ENCODE measurements around the gene CCDC57. TPM values are rescaled to one million over a fixed set of nuclear protein-coding genes. Genes with fewer than 3 reads are reported as not detected.

CCDC57 gene
- total RNA-seq, 1 donor from 2014 or later: 15.0 TPM

- H3K27ac ChIP-seq: no peak overlapping the region
- no peak overlapping the region for H3K4me2 ChIP-seq
- peaks cover 21% of the 10 kb centered on the region for H3K36me3 ChIP-seq
- no peak overlapping the region for H2AFZ ChIP-seq (replicated peaks)
- H3K4me3 Mint-ChIP-seq: no peak overlapping the region
- peaks cover 4% of the 10 kb centered on the region for H3K4me1 Mint-ChIP-seq
- peaks cover 53% of the 10 kb centered on the region for H3K36me3 Mint-ChIP-seq
- H3K27ac Mint-ChIP-seq: no peak overlapping the region
- peaks cover 4% of the 10 kb centered on the region for H3K9me3 Mint-ChIP-seq
- no peak overlapping the region for H3K9ac ChIP-seq
- H3K9me3 ChIP-seq (ENCODE audit: low read depth): no peaks in the 10 kb centered on the region
- peaks cover 77% of the 10 kb centered on the region for H3K79me2 ChIP-seq (ENCODE audit: low read depth)
- no peaks in the 10 kb centered on the region for H3K4me1 ChIP-seq
- peaks cover 83% of the 10 kb centered on the region for H4K20me1 ChIP-seq (ENCODE audit: low read depth)
- H3K27me3 ChIP-seq: no peaks in the 10 kb centered on the region
- no peak for DNase-seq (ENCODE audit: low spot score)
- H3K4me3 ChIP-seq: no peak overlapping the region
- H3F3A ChIP-seq (ENCODE audit: low read depth): peaks cover 7% of the 10 kb centered on the region
- peaks cover 2% of the 10 kb centered on the region for H3K27me3 Mint-ChIP-seq (ENCODE audit: insufficient read depth, low read depth)
- no peak for TF ChIP-seq EZH2phosphoT487 (IDR thresholded peaks at IDR 0.05)
- no peak for TF ChIP-seq CTCF (IDR thresholded peaks at IDR 0.05)
- TF ChIP-seq EZH2 (IDR thresholded peaks at IDR 0.05): no peak
Observed at GRCh38 chr17:82252511-82253178, 40.0 kb upstream of the CCDC57 start.

- H4K20me1 ChIP-seq (ENCODE audit: low read depth): peaks cover 82% of the 10 kb centered on the region
- H3K79me2 ChIP-seq (ENCODE audit: low read depth): peaks cover 63% of the 10 kb centered on the region
- H3K4me1 ChIP-seq: no peaks in the 10 kb centered on the region
- Mint-ChIP-seq H3K4me1 (peaks cover 4% of the 10 kb centered on the region), H3K27ac (no peak overlapping the region), H3K4me3 (no peak overlapping the region), H3K9me3 (peaks cover 4% of the 10 kb centered on the region), H3K36me3 (peaks cover 41% of the 10 kb centered on the region), H3K27me3 (ENCODE audit: insufficient read depth, low read depth) (peaks cover 2% of the 10 kb centered on the region)
- TF ChIP-seq CTCF (IDR thresholded peaks at IDR 0.05) (no peak), EZH2phosphoT487 (IDR thresholded peaks at IDR 0.05) (no peak), EZH2 (IDR thresholded peaks at IDR 0.05) (no peak)
- H3K27ac ChIP-seq: no peak overlapping the region
- H3K9ac ChIP-seq: no peak overlapping the region
- no peaks in the 10 kb centered on the region for H3K9me3 ChIP-seq (ENCODE audit: low read depth)
- H3K4me2 ChIP-seq: no peak overlapping the region
- no peak overlapping the region for H2AFZ ChIP-seq (replicated peaks)
- no peaks in the 10 kb centered on the region for H3K27me3 ChIP-seq
- H3K4me3 ChIP-seq: no peak overlapping the region
- H3K36me3 ChIP-seq: peaks cover 13% of the 10 kb centered on the region
- H3F3A ChIP-seq (ENCODE audit: low read depth): peaks cover 5% of the 10 kb centered on the region
- no peak for DNase-seq (ENCODE audit: low spot score)
Observed at GRCh38 chr17:82250868-82251500, 38.3 kb upstream of the CCDC57 start.

- H3K36me3 Mint-ChIP-seq: peaks cover 32% of the 10 kb centered on the region
Observed at GRCh38 chr17:82249896-82250581, 37.4 kb upstream of the CCDC57 start.

More at GRCh38 chr17:82249896-82250581, 37.4 kb upstream of the CCDC57 start:
- Histone ChIP-seq H3K4me1 (no peaks in the 10 kb centered on the region), H2AFZ (replicated peaks) (no peak overlapping the region), H3K27me3 (no peaks in the 10 kb centered on the region), H3F3A (ENCODE audit: low read depth) (peaks cover 5% of the 10 kb centered on the region), H3K9me3 (ENCODE audit: low read depth) (no peaks in the 10 kb centered on the region), H3K9ac (no peak overlapping the region), H3K4me2 (no peak overlapping the region), H4K20me1 (ENCODE audit: low read depth) (peaks cover 83% of the 10 kb centered on the region), H3K36me3 (peaks cover 13% of the 10 kb centered on the region), H3K79me2 (ENCODE audit: low read depth) (peaks cover 53% of the 10 kb centered on the region), H3K27ac (no peak overlapping the region), H3K4me3 (no peak overlapping the region)
- Mint-ChIP-seq H3K27me3 (ENCODE audit: insufficient read depth, low read depth) (peaks cover 2% of the 10 kb centered on the region), H3K27ac (no peak overlapping the region), H3K9me3 (peaks cover 4% of the 10 kb centered on the region), H3K4me3 (no peak overlapping the region), H3K4me1 (peaks cover 4% of the 10 kb centered on the region)
- no peak for TF ChIP-seq CTCF (IDR thresholded peaks at IDR 0.05)
- TF ChIP-seq EZH2 (IDR thresholded peaks at IDR 0.05): no peak
- TF ChIP-seq EZH2phosphoT487 (IDR thresholded peaks at IDR 0.05): no peak
- DNase-seq (ENCODE audit: low spot score): no peak
